ENCODE results near the gene PMFBP1.

The PMFBP1 gene

GRCh38 chr16:72187551-72187950, 15.6 kb upstream of the PMFBP1 start:
- no peak for DNase-seq

GRCh38 chr16:72182976-72183375, 11.0 kb upstream of the PMFBP1 start:
- DNase-seq = no peak

GRCh38 chr16:72179204-72179970, 7.4 kb upstream of the PMFBP1 start:
- no peak for DNase-seq

- no peak for DNase-seq
Observed at GRCh38 chr16:72174726-72175125, 2.8 kb upstream of the PMFBP1 start.

- no peak for DNase-seq
Observed at GRCh38 chr16:72173997-72174396, 2.0 kb upstream of the PMFBP1 start.

GRCh38 chr16:72171236-72171635, 719 bp downstream of the PMFBP1 start:
- no peak for DNase-seq

- no peak for DNase-seq
Observed at GRCh38 chr16:72169708-72170107, 2.2 kb downstream of the PMFBP1 start.

- no peak for DNase-seq
Observed at GRCh38 chr16:72168365-72168764, 3.6 kb downstream of the PMFBP1 start.

- no peak for DNase-seq
Observed at GRCh38 chr16:72166954-72167561, 4.9 kb downstream of the PMFBP1 start.

- no peak for DNase-seq
Observed at GRCh38 chr16:72166151-72166550, 5.8 kb downstream of the PMFBP1 start.

GRCh38 chr16:72164691-72165090, 7.3 kb downstream of the PMFBP1 start:
- no peak for DNase-seq

- no peak for DNase-seq
Observed at GRCh38 chr16:72162105-72162692, 9.8 kb downstream of the PMFBP1 start.

GRCh38 chr16:72159801-72160200, 12.2 kb downstream of the PMFBP1 start:
- DNase-seq = no peak

- peak; percentile 4 for DNase-seq
Observed at GRCh38 chr16:72159386-72159785, 12.6 kb downstream of the PMFBP1 start.

GRCh38 chr16:72149676-72150464, 22.1 kb downstream of the PMFBP1 start:
- DNase-seq = no peak

- DNase-seq = peak; percentile 9
Observed at GRCh38 chr16:72142476-72142875, 29.5 kb downstream of the PMFBP1 start.

- DNase-seq = no peak
Observed at GRCh38 chr16:72139908-72140307, 32.0 kb downstream of the PMFBP1 start.

- no peak for DNase-seq
Observed at GRCh38 chr16:72138064-72138572, 33.8 kb downstream of the PMFBP1 start.

GRCh38 chr16:72137380-72138063, 34.4 kb downstream of the PMFBP1 start:
- no peak for DNase-seq

- no peak for DNase-seq
Observed at GRCh38 chr16:72134507-72134906, 37.4 kb downstream of the PMFBP1 start.

GRCh38 chr16:72132726-72133125, 39.2 kb downstream of the PMFBP1 start:
- DNase-seq = no peak

GRCh38 chr16:72131036-72131435, 40.9 kb downstream of the PMFBP1 start:
- DNase-seq = no peak

Data from fibroblast of skin of right biceps (primary cell).